Measurements from ENCODE around the gene ADRA2B.

DNA sequence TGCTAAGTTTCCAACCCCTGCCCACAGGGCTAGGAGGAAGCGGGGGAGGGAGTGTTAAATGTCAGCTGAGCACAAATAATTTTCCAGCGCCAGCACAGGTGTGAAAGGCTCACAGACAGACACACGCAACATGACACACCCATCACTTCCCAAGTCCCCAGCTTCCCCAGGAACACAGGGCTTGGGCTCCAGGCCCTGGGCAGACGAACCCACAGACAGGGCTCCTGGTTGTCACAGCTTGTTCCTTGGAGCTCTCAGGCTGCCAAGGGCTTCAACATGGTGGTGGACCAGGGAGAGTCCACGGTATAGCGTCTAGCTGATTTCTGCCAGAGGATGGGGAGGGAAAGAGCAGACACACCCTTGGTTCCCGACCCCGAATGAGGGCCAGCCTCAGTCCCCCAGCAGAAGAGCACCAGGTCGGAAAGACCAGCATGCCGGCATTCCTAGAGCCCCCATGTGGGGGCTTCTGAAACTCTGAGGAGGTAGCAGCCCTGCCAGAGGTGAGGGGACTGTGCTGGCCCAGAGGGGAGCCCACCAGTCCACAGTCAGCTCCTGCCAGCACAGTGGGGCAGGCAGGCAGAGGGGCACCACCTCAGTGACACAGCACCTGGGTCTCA, 27.0 kb upstream of the ADRA2B start:
- TF ChIP-seq ETV6 (CRISPR knock-in tag; IDR thresholded peaks at IDR 0.05) (no peak), CTCF (IDR thresholded peaks at IDR 0.05) (no peak)

All from WTC11 (cell line).